ENCODE results near the gene LRIG2. TPM values are rescaled to one million over a fixed set of nuclear protein-coding genes. Genes with fewer than 3 reads are reported as not detected.

Gene LRIG2
- total and polyA plus RNA-seq, 4 donors = 2.9 to 33.6 (median 8.3) TPM

GRCh38 chr1:113101588-113101987 is 28.6 kb downstream of the LRIG2 start:
- H3K4me1 ChIP-seq (ENCODE audit: control insufficient read depth in 5 of 5, insufficient read depth in 5 of 5, low read length in 5 of 5) = no peaks in the 10 kb centered on the region
- no peak overlapping the region for H3K4me3 ChIP-seq
- TF ChIP-seq CTCF (IDR thresholded peaks at IDR 0.05; ENCODE audit: control extremely low read depth, extremely low read depth) = no peak
- no peak overlapping the region for H3K9ac ChIP-seq (ENCODE audit: insufficient read depth in 1 of 2, low read length in 2 of 2)
- H3K9me3 ChIP-seq (ENCODE audit: control insufficient read depth in 4 of 4, insufficient read depth in 3 of 4, low read length in 3 of 4) = no peaks in the 10 kb centered on the region
- no peak overlapping the region for H3K27ac ChIP-seq (ENCODE audit: low read depth in 1 of 2, low read length in 1 of 2)
- peaks cover 19 to 36% (median 34%) of the 10 kb centered on the region in 4 donors for H3K36me3 ChIP-seq (ENCODE audit: control insufficient read depth in 4 of 4, insufficient read depth in 4 of 4, low read length in 4 of 4)
- ATAC-seq (ENCODE audit: insufficient read depth, low FRiP score) (no peak), DNase-seq (no peak)
- H3K27me3 ChIP-seq (ENCODE audit: control insufficient read depth in 3 of 3, insufficient read depth in 3 of 3, low read length in 2 of 3) = no peaks in the 10 kb centered on the region

- no peak for TF ChIP-seq CTCF (IDR thresholded peaks at IDR 0.05; ENCODE audit: control extremely low read depth, extremely low read depth)
- 77 to 93% methylated on average over 1 of the region's 1 CpG for WGBS, 2 donors
- ATAC-seq (ENCODE audit: insufficient read depth, low FRiP score) (no peak), DNase-seq (peak in 1 of 3 donors; percentile 6)
- H3K4me1 ChIP-seq (ENCODE audit: control insufficient read depth in 5 of 5, insufficient read depth in 5 of 5, low read length in 5 of 5) = no peaks in the 10 kb centered on the region
- no peak overlapping the region for H3K27ac ChIP-seq (ENCODE audit: low read depth in 1 of 2, low read length in 1 of 2)
- H3K36me3 ChIP-seq (ENCODE audit: control insufficient read depth in 4 of 4, insufficient read depth in 4 of 4, low read length in 4 of 4) = peaks cover 20 to 39% (median 36%) of the 10 kb centered on the region in 4 donors
- H3K9me3 ChIP-seq (ENCODE audit: control insufficient read depth in 4 of 4, insufficient read depth in 3 of 4, low read length in 3 of 4) = no peaks in the 10 kb centered on the region
- H3K4me3 ChIP-seq = no peak overlapping the region
- H3K27me3 ChIP-seq (ENCODE audit: control insufficient read depth in 3 of 3, insufficient read depth in 3 of 3, low read length in 2 of 3) = no peaks in the 10 kb centered on the region
- no peak overlapping the region for H3K9ac ChIP-seq (ENCODE audit: insufficient read depth in 1 of 2, low read length in 2 of 2)
Observed at GRCh38 chr1:113103048-113103447, 30.1 kb downstream of the LRIG2 start.

GRCh38 chr1:113103977-113104376 is 31.0 kb downstream of the LRIG2 start:
- H3K4me1 ChIP-seq (ENCODE audit: control insufficient read depth in 5 of 5, insufficient read depth in 5 of 5, low read length in 5 of 5) = no peaks in the 10 kb centered on the region
- no peak for TF ChIP-seq CTCF (IDR thresholded peaks at IDR 0.05; ENCODE audit: control extremely low read depth, extremely low read depth)
- H3K27ac ChIP-seq (ENCODE audit: low read depth in 1 of 2, low read length in 1 of 2) = no peak overlapping the region
- no peak overlapping the region for H3K9ac ChIP-seq (ENCODE audit: insufficient read depth in 1 of 2, low read length in 2 of 2)
- ATAC-seq (ENCODE audit: insufficient read depth, low FRiP score) = no peak
- no peaks in the 10 kb centered on the region for H3K27me3 ChIP-seq (ENCODE audit: control insufficient read depth in 3 of 3, insufficient read depth in 3 of 3, low read length in 2 of 3)
- no peak for DNase-seq
- peaks cover 22 to 36% (median 30%) of the 10 kb centered on the region in 4 donors for H3K36me3 ChIP-seq (ENCODE audit: control insufficient read depth in 4 of 4, insufficient read depth in 4 of 4, low read length in 4 of 4)
- H3K4me3 ChIP-seq = no peak overlapping the region
- no peaks in the 10 kb centered on the region for H3K9me3 ChIP-seq (ENCODE audit: control insufficient read depth in 4 of 4, insufficient read depth in 3 of 4, low read length in 3 of 4)

GRCh38 chr1:113106910-113107309 is 33.9 kb downstream of the LRIG2 start:
- no peaks in the 10 kb centered on the region for H3K27me3 ChIP-seq (ENCODE audit: control insufficient read depth in 3 of 3, insufficient read depth in 3 of 3, low read length in 2 of 3)
- TF ChIP-seq CTCF (IDR thresholded peaks at IDR 0.05; ENCODE audit: control extremely low read depth, extremely low read depth) = no peak
- peaks cover 24 to 51% (median 30%) of the 10 kb centered on the region in 4 donors for H3K36me3 ChIP-seq (ENCODE audit: control insufficient read depth in 4 of 4, insufficient read depth in 4 of 4, low read length in 4 of 4)
- H3K27ac ChIP-seq (ENCODE audit: low read depth in 1 of 2, low read length in 1 of 2) = no peak overlapping the region
- no peak overlapping the region for H3K4me3 ChIP-seq
- DNase-seq (no peak), ATAC-seq (ENCODE audit: insufficient read depth, low FRiP score) (no peak)
- H3K9me3 ChIP-seq (ENCODE audit: control insufficient read depth in 4 of 4, insufficient read depth in 3 of 4, low read length in 3 of 4) = no peaks in the 10 kb centered on the region
- WGBS, 2 donors = 92 to 94% methylated on average over 2 of the region's 2 CpGs
- no peaks in the 10 kb centered on the region for H3K4me1 ChIP-seq (ENCODE audit: control insufficient read depth in 5 of 5, insufficient read depth in 5 of 5, low read length in 5 of 5)
- no peak overlapping the region for H3K9ac ChIP-seq (ENCODE audit: insufficient read depth in 1 of 2, low read length in 2 of 2)
